ENCODE measurements around the gene OCSTAMP. TPM values are rescaled to one million over a fixed set of nuclear protein-coding genes. Genes with fewer than 3 reads are reported as not detected.

The OCSTAMP gene
- polyA plus RNA-seq, 4 donors: not detected

- DNase-seq (ENCODE audit: low read depth in 4 of 4, low spot score in 3 of 4): no peak
Measured at GRCh38 chr20:46573788-46574584, 23.5 kb upstream of the OCSTAMP start.

- DNase-seq (ENCODE audit: low read depth in 4 of 4, low spot score in 3 of 4): peak in 1 of 4 donors; percentile 32
Measured at GRCh38 chr20:46573234-46573633, 22.8 kb upstream of the OCSTAMP start.

- no peak for DNase-seq (ENCODE audit: low read depth in 4 of 4, low spot score in 3 of 4)
Measured at GRCh38 chr20:46572790-46573189, 22.3 kb upstream of the OCSTAMP start.

GRCh38 chr20:46572153-46572552, 21.7 kb upstream of the OCSTAMP start:
- DNase-seq (ENCODE audit: low read depth in 4 of 4, low spot score in 3 of 4): no peak

- no peak for DNase-seq (ENCODE audit: low read depth in 4 of 4, low spot score in 3 of 4)
Measured at GRCh38 chr20:46571418-46571817, 21.0 kb upstream of the OCSTAMP start.

GRCh38 chr20:46570956-46571355, 20.5 kb upstream of the OCSTAMP start:
- DNase-seq (ENCODE audit: low read depth in 4 of 4, low spot score in 3 of 4): no peak

- no peak for DNase-seq (ENCODE audit: low read depth in 4 of 4, low spot score in 3 of 4)
Measured at GRCh38 chr20:46569961-46570360, 19.5 kb upstream of the OCSTAMP start.

GRCh38 chr20:46568570-46569129, 18.2 kb upstream of the OCSTAMP start:
- DNase-seq (ENCODE audit: low read depth in 4 of 4, low spot score in 3 of 4): peak; percentile 65 to 79 (median 73)

- no peak for DNase-seq (ENCODE audit: low read depth in 4 of 4, low spot score in 3 of 4)
Measured at GRCh38 chr20:46566125-46566524, 15.7 kb upstream of the OCSTAMP start.

- no peak for DNase-seq (ENCODE audit: low read depth in 4 of 4, low spot score in 3 of 4)
Measured at GRCh38 chr20:46564241-46564957, 13.9 kb upstream of the OCSTAMP start.

- DNase-seq (ENCODE audit: low read depth in 4 of 4, low spot score in 3 of 4): no peak
Measured at GRCh38 chr20:46563860-46564221, 13.4 kb upstream of the OCSTAMP start.

GRCh38 chr20:46563170-46563859, 12.9 kb upstream of the OCSTAMP start:
- no peak for DNase-seq (ENCODE audit: low read depth in 4 of 4, low spot score in 3 of 4)

GRCh38 chr20:46562373-46563169, 12.1 kb upstream of the OCSTAMP start:
- DNase-seq (ENCODE audit: low read depth in 4 of 4, low spot score in 3 of 4): peak; percentile 68 to 77 (median 73)

- DNase-seq (ENCODE audit: low read depth in 4 of 4, low spot score in 3 of 4): no peak
Measured at GRCh38 chr20:46562009-46562372, 11.5 kb upstream of the OCSTAMP start.

- no peak for DNase-seq (ENCODE audit: low read depth in 4 of 4, low spot score in 3 of 4)
Measured at GRCh38 chr20:46559685-46560440, 9.4 kb upstream of the OCSTAMP start.

GRCh38 chr20:46559001-46559400, 8.5 kb upstream of the OCSTAMP start:
- DNase-seq (ENCODE audit: low read depth in 4 of 4, low spot score in 3 of 4): no peak

- DNase-seq (ENCODE audit: low read depth in 4 of 4, low spot score in 3 of 4): no peak
Measured at GRCh38 chr20:46558511-46558959, 8.1 kb upstream of the OCSTAMP start.

GRCh38 chr20:46557231-46557956, 6.9 kb upstream of the OCSTAMP start:
- no peak for DNase-seq (ENCODE audit: low read depth in 4 of 4, low spot score in 3 of 4)

- DNase-seq (ENCODE audit: low read depth in 4 of 4, low spot score in 3 of 4): no peak
Measured at GRCh38 chr20:46555370-46555956, 5.0 kb upstream of the OCSTAMP start.

Measured in left renal pelvis (tissue), 4 donors.